ENCODE data around the gene TMEM115. TPM values are rescaled to one million over a fixed set of nuclear protein-coding genes. Genes with fewer than 3 reads are reported as not detected.
A peak's percentile ranks its signal among the peaks of the same experiment; 100 is the strongest.

Gene TMEM115
- total and polyA plus RNA-seq, 5 experiments from 2014 or later, result 15.2 to 29.8 (median 28.7) TPM

DNA sequence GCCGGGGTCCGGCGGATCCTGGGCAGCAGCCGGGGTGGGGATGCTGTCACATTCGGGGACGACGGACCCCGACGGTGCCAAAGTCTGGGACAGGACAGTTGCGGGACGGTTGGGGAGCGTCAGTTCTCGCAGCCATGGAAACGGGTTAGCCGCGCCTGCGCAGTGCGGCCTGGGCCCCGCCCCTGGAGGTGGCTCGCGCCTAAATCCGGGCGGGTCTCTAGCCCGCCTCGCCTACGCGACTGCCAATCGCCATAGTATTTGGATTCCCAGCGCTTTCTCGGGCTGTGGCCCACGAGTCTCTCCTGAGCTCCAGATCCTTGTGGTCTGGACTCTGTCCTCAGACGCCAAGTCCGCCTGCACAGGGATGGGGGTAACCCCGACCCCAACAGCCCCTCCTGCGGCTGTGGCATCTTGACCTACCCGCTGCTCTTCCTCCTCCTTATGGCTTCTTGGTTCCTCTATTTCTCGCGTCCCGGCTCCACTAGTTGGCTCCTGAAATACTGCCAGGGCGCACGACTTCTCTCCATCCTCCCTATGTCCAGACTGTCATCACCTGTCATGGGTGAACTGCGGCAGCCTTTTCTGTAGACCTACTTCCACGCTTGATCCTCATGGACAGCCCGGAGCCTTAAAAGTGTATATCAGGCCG, 13.6 kb downstream of the TMEM115 start, which contains the start of gene ZMYND10:
TSS of gene ZMYND10 (minus strand) at position 147 of the 649 bp plus-strand sequence. CDS start 153 bp downstream, outside the sequence.
- H3K36me3 Mint-ChIP-seq, result peaks cover 0 to 17% (median 4%) of the 10 kb centered on the region in 3 donors
- POLR2A ChIA-PET, result interaction anchor here (0.7 to 14.5 kb wide), 9 partner anchors 7 to 266 kb away, joined by 3 to 318 read pairs (median 4); partner anchors contain the start of genes CISH, CYB561D2, HYAL3 and NAA80
- H3K27ac Mint-ChIP-seq, result peak within 1 kb of the TSS in 8 of 10 donors; percentile 26 to 87 (median 60)
- H3K27me3 Mint-ChIP-seq, result no peaks in the 10 kb centered on the region
- H3K4me1 Mint-ChIP-seq, result peaks cover 27 to 80% (median 74%) of the 10 kb centered on the region in 4 donors
- DNase-seq (peak; percentile 62 to 85 (median 72)), ATAC-seq (peak; percentile 17 to 29)
- no peaks in the 10 kb centered on the region for H3K9me3 Mint-ChIP-seq
- peak within 1 kb of the TSS; percentile 63 to 82 (median 72) for H3K4me3 Mint-ChIP-seq

- POLR2A ChIA-PET, result interaction anchor here (0.6 to 14.5 kb wide), 9 partner anchors 7 to 398 kb away, joined by 3 to 318 read pairs (median 4); partner anchors contain the start of genes CISH, CYB561D2, HYAL3 and NAA80
- peak overlapping the region in 7 of 10 donors; percentile 11 to 82 (median 63) for H3K4me3 Mint-ChIP-seq
Measured at GRCh38 chr3:50345008-50345407, 14.3 kb downstream of the TMEM115 start.

GRCh38 chr3:50342813-50343633, 16.3 kb downstream of the TMEM115 start:
- peaks cover 24 to 76% (median 70%) of the 10 kb centered on the region in 4 donors for H3K4me1 Mint-ChIP-seq

More at GRCh38 chr3:50345008-50345407, 14.3 kb downstream of the TMEM115 start:
- Mint-ChIP-seq H3K36me3 (peaks cover 0 to 17% (median 4%) of the 10 kb centered on the region in 3 donors), H3K4me1 (peaks cover 20 to 76% (median 70%) of the 10 kb centered on the region in 4 donors), H3K9me3 (no peaks in the 10 kb centered on the region), H3K27me3 (no peaks in the 10 kb centered on the region), H3K27ac (peak overlapping the region in 1 of 10 donors; percentile 21)
- ATAC-seq, result no peak
- DNase-seq, result no peak

DNA sequence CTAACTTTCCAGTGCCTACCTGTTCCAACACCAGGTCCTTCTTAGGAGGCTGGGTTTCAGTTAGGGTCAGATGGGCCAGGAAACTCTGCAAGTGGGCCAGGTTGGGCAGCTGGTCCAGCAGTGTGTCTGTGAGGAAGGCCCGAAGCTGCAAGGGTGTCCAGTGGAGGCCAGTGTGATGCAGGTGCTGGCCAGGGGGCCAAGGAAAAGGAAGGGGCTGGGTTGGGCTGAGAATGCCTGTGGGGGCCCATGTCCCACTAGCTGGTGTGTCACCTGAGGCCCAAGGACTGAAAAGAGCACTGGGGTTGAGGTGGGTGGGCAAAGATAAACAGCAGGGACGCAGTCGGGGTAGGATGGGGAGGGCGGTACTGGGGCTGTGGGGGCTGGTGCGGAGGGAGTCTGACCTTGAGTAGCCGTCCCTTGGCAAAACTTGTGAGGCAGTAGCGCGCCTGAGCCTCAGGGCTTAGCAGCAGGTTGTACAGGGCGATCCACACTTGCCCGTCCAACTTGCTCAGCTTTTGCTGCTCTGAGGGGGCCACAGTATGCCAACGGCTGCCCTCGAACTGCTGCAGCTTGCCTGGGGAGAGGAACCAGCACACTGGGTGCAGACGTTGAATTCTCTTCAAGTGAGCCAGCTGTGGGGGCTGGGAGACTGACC, 17.2 kb downstream of the TMEM115 start:
- no peaks in the 10 kb centered on the region for H3K9me3 Mint-ChIP-seq
- H3K4me3 Mint-ChIP-seq, result peak overlapping the region in 5 of 10 donors; percentile 14 to 86 (median 43)
- H3K27me3 Mint-ChIP-seq, result no peaks in the 10 kb centered on the region
- DNase-seq, result no peak
- H3K27ac Mint-ChIP-seq, result peak overlapping the region; percentile 74 to 96 (median 86)
- POLR2A ChIA-PET, result interaction anchor here (0.8 to 14.5 kb wide), 8 partner anchors 10 to 227 kb away, joined by 3 to 318 read pairs (median 14); partner anchors contain the start of genes CYB561D2, HEMK1, HYAL2 and NPRL2
- ATAC-seq, result no peak
- H3K36me3 Mint-ChIP-seq, result no peaks in the 10 kb centered on the region
- H3K4me1 Mint-ChIP-seq, result peaks cover 27 to 76% (median 67%) of the 10 kb centered on the region in 4 donors

More at GRCh38 chr3:50342813-50343633, 16.3 kb downstream of the TMEM115 start:
- H3K27ac Mint-ChIP-seq, result peak overlapping the region in 8 of 10 donors; percentile 41 to 96 (median 84)
- ATAC-seq, result no peak
- no peaks in the 10 kb centered on the region for H3K27me3 Mint-ChIP-seq
- DNase-seq, result no peak
- H3K9me3 Mint-ChIP-seq, result no peaks in the 10 kb centered on the region
- peak overlapping the region in 2 of 10 donors; percentile 2 to 41 for H3K4me3 Mint-ChIP-seq
- POLR2A ChIA-PET, result interaction anchor here (0.8 to 14.5 kb wide), 6 partner anchors 8 to 107 kb away, joined by 3 to 318 read pairs (median 4); partner anchors contain the start of genes CYB561D2, GNAI2, NPRL2 and TMEM115
- peaks cover 0 to 7% (median 2%) of the 10 kb centered on the region in 3 donors for H3K36me3 Mint-ChIP-seq

- DNase-seq, result peak in 1 of 10 donors; percentile 37
- Mint-ChIP-seq H3K4me1 (peaks cover 28 to 79% (median 65%) of the 10 kb centered on the region in 4 donors), H3K27ac (peak overlapping the region; percentile 74 to 96 (median 90)), H3K27me3 (no peaks in the 10 kb centered on the region), H3K4me3 (peak overlapping the region; percentile 76 to 98 (median 88)), H3K9me3 (no peaks in the 10 kb centered on the region), H3K36me3 (peaks cover 0 to 1% (median 0%) of the 10 kb centered on the region in 3 donors)
- POLR2A ChIA-PET, result interaction anchor here (0.8 to 14.5 kb wide), 10 partner anchors 10 to 267 kb away, joined by 3 to 318 read pairs (median 14); partner anchors contain the start of genes CYB561D2, HEMK1, HYAL2 and HYAL3
- no peak for ATAC-seq
Measured at GRCh38 chr3:50341537-50341936, 17.8 kb downstream of the TMEM115 start.

- Mint-ChIP-seq H3K4me3 (peak within 1 kb of the TSS; percentile 86 to 98 (median 94)), H3K27ac (peak within 1 kb of the TSS; percentile 94 to 99 (median 96)), H3K27me3 (no peaks in the 10 kb centered on the region), H3K4me1 (peaks cover 27 to 78% (median 66%) of the 10 kb centered on the region in 4 donors), H3K9me3 (no peaks in the 10 kb centered on the region), H3K36me3 (peaks cover 0 to 3% (median 0%) of the 10 kb centered on the region in 3 donors)
- POLR2A ChIA-PET, result interaction anchor here (0.5 to 14.5 kb wide), 15 partner anchors 9 to 1868 kb away, joined by 3 to 318 read pairs (median 6); partner anchors contain the start of genes CYB561D2, HEMK1, HYAL2 and HYAL3
- ATAC-seq, result peak; percentile 14 to 19
- DNase-seq, result peak in 9 of 10 donors; percentile 38 to 78 (median 51)
Measured at GRCh38 chr3:50340448-50341329, 18.6 kb downstream of the TMEM115 start, which contains the start of gene RASSF1. Gene RASSF1 (minus strand): TSS chr3:50340836. CDS start chr3:50340805, 31 bp downstream.

DNA sequence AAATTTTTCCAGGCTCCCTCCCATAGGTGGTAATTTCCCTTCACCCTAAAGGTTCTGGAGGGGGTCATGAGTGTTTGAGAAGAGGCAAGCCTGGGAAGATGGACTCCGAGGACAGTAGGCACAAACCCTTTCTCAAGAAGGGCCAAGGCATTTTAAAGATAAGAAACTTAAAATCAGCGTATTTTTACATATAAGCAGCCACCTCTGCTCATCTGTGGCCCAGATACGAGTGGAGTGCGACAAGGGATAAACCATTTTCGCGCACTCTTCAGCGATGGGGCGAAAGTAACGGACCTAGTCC, 19.2 kb downstream of the TMEM115 start:
- Mint-ChIP-seq H3K27me3 (no peaks in the 10 kb centered on the region), H3K27ac (peak overlapping the region in 9 of 10 donors; percentile 94 to 99 (median 96)), H3K4me1 (peaks cover 27 to 73% (median 67%) of the 10 kb centered on the region in 4 donors), H3K9me3 (no peaks in the 10 kb centered on the region), H3K4me3 (peak overlapping the region; percentile 86 to 98 (median 94)), H3K36me3 (peaks cover 0 to 3% (median 0%) of the 10 kb centered on the region in 3 donors)
- ATAC-seq (no peak), DNase-seq (no peak)
- POLR2A ChIA-PET, result interaction anchor here (1.0 to 14.5 kb wide), 12 partner anchors 9 to 1868 kb away, joined by 3 to 318 read pairs (median 10); partner anchors contain the start of genes CYB561D2, HEMK1, HYAL2 and HYAL3

DNA sequence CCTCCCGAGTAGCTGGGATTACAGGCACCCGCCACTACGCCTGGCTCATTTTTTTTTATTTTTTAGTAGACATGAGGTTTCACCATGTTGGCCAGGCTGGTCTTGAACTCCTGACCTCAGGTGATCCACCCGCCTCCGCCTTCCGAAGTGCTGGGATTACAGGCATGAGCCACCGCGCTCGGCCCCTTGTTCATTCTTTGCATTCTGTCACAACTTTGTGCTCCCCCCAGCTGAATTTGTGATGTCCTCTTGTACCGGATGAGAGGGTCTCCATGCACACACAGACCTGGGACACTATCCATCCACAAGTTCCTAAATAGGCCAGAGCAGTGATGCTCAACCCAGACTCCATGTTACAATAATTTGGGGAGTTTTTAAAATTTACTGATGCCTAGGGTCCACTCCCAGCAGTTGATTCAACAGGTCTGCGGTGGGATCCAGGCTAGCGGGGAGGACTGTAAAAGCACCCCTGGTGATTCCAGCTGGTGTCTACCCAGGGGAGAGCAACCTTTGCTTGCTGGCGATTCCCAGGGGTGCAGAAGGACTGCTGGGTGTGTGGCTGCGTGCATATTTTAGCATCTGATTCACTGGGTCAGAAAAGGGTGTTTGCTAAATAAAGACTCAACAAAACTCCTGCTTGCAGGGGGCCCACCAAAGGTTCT, 19.7 kb downstream of the TMEM115 start:
- Mint-ChIP-seq H3K27me3 (no peaks in the 10 kb centered on the region), H3K4me1 (peaks cover 27 to 72% (median 66%) of the 10 kb centered on the region in 4 donors), H3K9me3 (no peaks in the 10 kb centered on the region), H3K27ac (peak overlapping the region; percentile 94 to 99 (median 96)), H3K4me3 (peak overlapping the region; percentile 86 to 98 (median 94)), H3K36me3 (peaks cover 0 to 3% (median 0%) of the 10 kb centered on the region in 3 donors)
- no peak for DNase-seq
- no peak for ATAC-seq
- POLR2A ChIA-PET, result interaction anchor here (1.7 to 14.5 kb wide), 8 partner anchors 8 to 47 kb away, joined by 6 to 318 read pairs (median 32); partner anchors contain the start of genes CYB561D2, HYAL2, HYAL3 and IFRD2

- ATAC-seq (no peak), DNase-seq (no peak)
- Mint-ChIP-seq H3K27me3 (no peaks in the 10 kb centered on the region), H3K4me3 (peak overlapping the region; percentile 86 to 98 (median 94)), H3K9me3 (no peaks in the 10 kb centered on the region), H3K4me1 (peaks cover 30 to 75% (median 72%) of the 10 kb centered on the region in 4 donors), H3K36me3 (peaks cover 0 to 7% (median 0%) of the 10 kb centered on the region in 3 donors), H3K27ac (peak overlapping the region; percentile 94 to 99 (median 96))
- POLR2A ChIA-PET, result interaction anchor here (0.7 to 14.5 kb wide), 8 partner anchors 11 to 314 kb away, joined by 3 to 318 read pairs (median 46); partner anchors contain the start of genes CYB561D2, HYAL2, HYAL3 and NAA80
Measured at GRCh38 chr3:50338965-50339364, 20.4 kb downstream of the TMEM115 start.
